Endothelial cell of umbilical vein (primary cell): ENCODE measurements around the gene ALPL. TPM values are rescaled to one million over a fixed set of nuclear protein-coding genes. Genes with fewer than 3 reads are reported as not detected.

Source experiments
- BruUV-seq: library from RNA; stranded (reverse); fragments of 400-500 nt; replicated peaks from 2 replicates; lab custom pipeline; 2021; lab: Mats Ljungman, UMichigan
- CTCF ChIA-PET: fragments of 300-600, 350-600 bp; sonication (Branson Sonifier 250); formaldehyde crosslinking; loops from one replicate; lab custom pipeline; 2021; ENCODE audit warnings: antibody characterized with exemption, inconsistent platforms; lab: Charles Lee
- POLR2A ChIA-PET: fragments of 300-600, 350-600 bp; sonication (Branson Sonifier 250); formaldehyde crosslinking; loops from one replicate; lab custom pipeline; 2021; ENCODE audit warnings: antibody characterized with exemption, inconsistent platforms; lab: Charles Lee
- DNase-seq: peaks from one replicate; pipeline ENCODE4 v3.0.0-alpha.2; 2011; ENCODE audit warnings: low read depth, low spot score
- FAIRE-seq: peaks from 2 replicates; lab custom pipeline; 2011; peaks lifted over from hg19 to GRCh38; lab: Jason Lieb, UNC
- H2AFZ ChIP-seq: 2 replicates; pipeline ENCODE4 v1.6.0; 2012; ENCODE audit warnings: low read depth, low read length, control low read depth, inconsistent platforms
- H3K27ac ChIP-seq: 2 replicates; pipeline ENCODE4 v1.5.1; 2011; ENCODE audit warnings: low read depth, mild to moderate bottlenecking, control low read depth, low read length, moderate library complexity; ENCODE audit not compliant: insufficient read depth
- H3K27me3 ChIP-seq, 2 experiments: 2 replicates each; pipeline versions ENCODE4 v1.6.0 to v1.6.1; 2011; ENCODE audit warnings: low read length in 2 of 2, mixed read lengths in 1 of 2; ENCODE audit not compliant: control insufficient read depth in 2 of 2, insufficient read depth in 2 of 2
- H3K36me3 ChIP-seq, 2 experiments: 2 replicates in 1 of 2; 3 replicates in 1 of 2; pipeline ENCODE4 v1.5.1; 2011; ENCODE audit warnings: low read length in 2 of 2, mild to moderate bottlenecking in 1 of 2, moderate library complexity in 1 of 2; ENCODE audit not compliant: control insufficient read depth in 2 of 2, insufficient read depth in 2 of 2; ENCODE audit errors: extremely low read depth in 1 of 2
- H3K4me1 ChIP-seq: 3 replicates; pipeline ENCODE4 v1.5.1; 2011; ENCODE audit warnings: mild to moderate bottlenecking, low read length; ENCODE audit not compliant: control insufficient read depth, insufficient read depth; ENCODE audit errors: extremely low read depth
- H3K4me2 ChIP-seq: 2 replicates; pipeline ENCODE4 v1.6.1; 2011; ENCODE audit warnings: low read length, control low read depth, mixed read lengths; ENCODE audit not compliant: insufficient read depth
- H3K4me3 ChIP-seq, 3 experiments: fragments of 200-600 bp in 1 of 3; sonication (generic), shearing (Covaris generic) in 1 of 3; replicated peaks in 1 of 3; 2 replicates each; pipeline ENCODE4 v1.5.1; 2011 to 2016; ENCODE audit warnings: control low read depth in 3 of 3, low read length in 3 of 3, mild to moderate bottlenecking in 2 of 3, inconsistent platforms in 1 of 3, low read depth in 1 of 3, moderate library complexity in 1 of 3; ENCODE audit not compliant: insufficient read depth in 1 of 3
- H3K79me2 ChIP-seq: 2 replicates; pipeline ENCODE4 v1.6.0; 2012; ENCODE audit warnings: low read length, inconsistent platforms; ENCODE audit not compliant: control insufficient read depth, insufficient read depth
- H3K9ac ChIP-seq: replicated peaks from 2 replicates; pipeline ENCODE3; 2011; ENCODE audit warnings: low read length, control low read depth; ENCODE audit not compliant: insufficient read depth; ENCODE audit errors: extremely low read depth
- H3K9me1 ChIP-seq: replicated peaks from 3 replicates; pipeline ENCODE4 v1.6.0; 2011; ENCODE audit warnings: mild to moderate bottlenecking, low read length; ENCODE audit not compliant: control insufficient read depth, insufficient read depth; ENCODE audit errors: extremely low read depth
- H3K9me3 ChIP-seq: replicated peaks from 2 replicates; pipeline ENCODE4 v1.5.1; 2012; ENCODE audit warnings: low read length, inconsistent platforms; ENCODE audit not compliant: control insufficient read depth, insufficient read depth
- H4K20me1 ChIP-seq: replicated peaks from 2 replicates; pipeline ENCODE3; 2011; ENCODE audit warnings: mild to moderate bottlenecking, low read length; ENCODE audit not compliant: control insufficient read depth, insufficient read depth; ENCODE audit errors: extremely low read depth
- CTCF ChIP-seq, 2 donors: IDR thresholded peaks; 1 replicate in 1 of 2; 2 replicates in 1 of 2; pipeline ENCODE4 v1.5.1; 2011; ENCODE audit warnings: low read length in 2 of 2, mild to moderate bottlenecking in 2 of 2, moderate library complexity in 2 of 2, control low read depth in 1 of 2, inconsistent platforms in 1 of 2, low read depth in 1 of 2; ENCODE audit not compliant: insufficient read depth in 1 of 2; ENCODE audit errors: extremely low read depth in 1 of 2
- EZH2 ChIP-seq: IDR thresholded peaks from 2 replicates; pipeline ENCODE4 v1.6.1; 2012; ENCODE audit warnings: borderline replicate concordance, low read depth, mild to moderate bottlenecking, moderate library complexity, low read length, inconsistent platforms; ENCODE audit not compliant: severe bottlenecking
- FOS ChIP-seq: IDR thresholded peaks from 2 replicates; pipeline ENCODE4 v1.6.1; 2011; ENCODE audit warnings: mild to moderate bottlenecking, low read length, moderate library complexity, borderline replicate concordance; ENCODE audit not compliant: insufficient read depth
- GATA2 ChIP-seq: IDR thresholded peaks from 2 replicates; pipeline ENCODE4 v1.7.0; 2011; ENCODE audit warnings: low read depth, mild to moderate bottlenecking, moderate library complexity, mixed read lengths, low read length; ENCODE audit not compliant: insufficient read length, insufficient read depth
- JUN ChIP-seq: IDR thresholded peaks from 2 replicates; pipeline ENCODE4 v1.6.1; 2011; ENCODE audit warnings: borderline replicate concordance, low read depth; ENCODE audit not compliant: insufficient read length, insufficient read depth
- MAX ChIP-seq: IDR thresholded peaks from 2 replicates; pipeline ENCODE4 v1.6.1; 2011; ENCODE audit not compliant: insufficient read depth, insufficient read length
- MYC ChIP-seq: IDR thresholded peaks from one replicate; pipeline ENCODE4 v1.6.1; 2011; ENCODE audit warnings: mild to moderate bottlenecking, low read depth, low read length
- POLR2A ChIP-seq: IDR thresholded peaks from 2 replicates; pipeline ENCODE4 v1.6.1; 2012; ENCODE audit warnings: low read depth, mild to moderate bottlenecking, control low read depth, low read length
- POLR2AphosphoS5 ChIP-seq: IDR thresholded peaks from 2 replicates; pipeline ENCODE4 v1.6.1; 2012; ENCODE audit warnings: low read depth, mild to moderate bottlenecking, control low read depth, low read length, moderate library complexity; ENCODE audit not compliant: insufficient read depth
- dilution Hi-C: fragments of 300-500 bp; cut with MboI; formaldehyde crosslinking; loops from one replicate; pipeline ENCODE4 v1.15.0; 2019; ENCODE audit warnings: low sequenced_read_pairs; ENCODE audit not compliant: extremely low pct_ligation_motif_present
- intact Hi-C: fragments of 100-400 bp; cut with micrococcal nuclease; formaldehyde crosslinking; loops from one replicate; pipeline ENCODE4 v1.10.0; 2022
- polyA plus RNA-seq, 4 experiments: library from polyadenylated mRNA; depleted of rRNA in 3 of 4; stranded (reverse) in 3 of 4; unstranded in 1 of 4; fragments of >200 nt; gene quantifications; 2 replicates each; pipeline versions ENCODE4 v1.2.1 to v1.2.3, GENCODE V29; 2011 to 2012; ENCODE audit warnings: missing spikeins in 1 of 4
- total RNA-seq: library from RNA; stranded (reverse); gene quantifications from 2 replicates; pipeline ENCODE4 v1.2.3, GENCODE V29; 2021

The ALPL gene
- total and polyA plus RNA-seq, 2 donors (not counting 3 experiments of a cell fraction or from before 2014, with no cell fraction given): 0.38 to 0.92 TPM

- H3K27me3 ChIP-seq: peaks cover 0 to 4% of the 10 kb centered on the region in 2 experiments
- H3K9ac ChIP-seq: no peak overlapping the region
- no peaks in the 10 kb centered on the region for H3K79me2 ChIP-seq
- H3K4me1 ChIP-seq: no peaks in the 10 kb centered on the region
- ChIA-PET CTCF (no interaction called here), POLR2A (no interaction called here)
- H3K9me1 ChIP-seq: no peaks in the 10 kb centered on the region
- H3K4me3 ChIP-seq: no peak overlapping the region
- TF ChIP-seq CTCF (IDR thresholded peaks at IDR 0.05; ENCODE audit: extremely low read depth in 1 of 2, insufficient read depth in 1 of 2, low read depth in 1 of 2, low read length in 2 of 2) (no peak), MYC (no peak), EZH2 (no peak), JUN (no peak), POLR2AphosphoS5 (no peak), MAX (no peak), FOS (no peak), GATA2 (no peak), POLR2A (no peak)
- dilution Hi-C loops: no loop called here
- no peak for FAIRE-seq
- no peaks in the 10 kb centered on the region for H3K9me3 ChIP-seq
- no peak overlapping the region for H3K4me2 ChIP-seq
- no peaks in the 10 kb centered on the region for H4K20me1 ChIP-seq
- no peak overlapping the region for H3K27ac ChIP-seq
- BruUV-seq: no TSS peak
- H2AFZ ChIP-seq: no peak overlapping the region
- H3K36me3 ChIP-seq: no peaks in the 10 kb centered on the region
- intact Hi-C loops: no loop called here
- no peak for DNase-seq
These were observed 105.3 kb downstream of the ALPL start for GRCh38 chr1:21614419-21615115.
